Fibroblast of peridontal ligament (primary cell): ENCODE data around the gene NLRP5.
"Not testable (repeated sequence)": the region's sequence is repeated elsewhere in the genome, so short reads cannot be mapped to it uniquely, and the experiment has no call there.

Experiments used
- DNase-seq: peaks from one replicate; pipeline ENCODE4 v3.0.0-alpha.2; 2010; ENCODE audit errors: extremely low read depth

The NLRP5 gene

GRCh38 chr19:56076498-56076897 lies 89.9 kb downstream of the NLRP5 start:
- peak; percentile 69 for DNase-seq

- no peak for DNase-seq
Measured at GRCh38 chr19:56079609-56080008, 93.0 kb downstream of the NLRP5 start.

- DNase-seq: peak; percentile 76
Measured at GRCh38 chr19:56080669-56081401, 94.3 kb downstream of the NLRP5 start.

GRCh38 chr19:56083668-56084067 lies 97.1 kb downstream of the NLRP5 start:
- no peak for DNase-seq

GRCh38 chr19:56084835-56085536 lies 98.4 kb downstream of the NLRP5 start:
- no peak for DNase-seq

GRCh38 chr19:56085571-56086275 lies 99.1 kb downstream of the NLRP5 start:
- DNase-seq: no peak

- no peak for DNase-seq
Measured at GRCh38 chr19:56086671-56087430, 100.3 kb downstream of the NLRP5 start.

GRCh38 chr19:56087647-56088496 lies 101.3 kb downstream of the NLRP5 start:
- DNase-seq: no peak

GRCh38 chr19:56088497-56089215 lies 102.1 kb downstream of the NLRP5 start:
- DNase-seq: no peak

GRCh38 chr19:56089344-56089743 lies 102.8 kb downstream of the NLRP5 start:
- DNase-seq: no peak

- peak; percentile 35 for DNase-seq
Measured at GRCh38 chr19:56091066-56091490, 104.5 kb downstream of the NLRP5 start.

- DNase-seq: no peak
Measured at GRCh38 chr19:56091751-56092546, 105.4 kb downstream of the NLRP5 start.

- no peak for DNase-seq
Measured at GRCh38 chr19:56092685-56093631, 106.4 kb downstream of the NLRP5 start.

GRCh38 chr19:56094449-56094848 lies 107.9 kb downstream of the NLRP5 start:
- no peak for DNase-seq

- DNase-seq: no peak
Measured at GRCh38 chr19:56096665-56097064, 110.1 kb downstream of the NLRP5 start.

GRCh38 chr19:56097306-56097705 lies 110.7 kb downstream of the NLRP5 start:
- no peak for DNase-seq

- DNase-seq: no peak
Measured at GRCh38 chr19:56097776-56098175, 111.2 kb downstream of the NLRP5 start.

GRCh38 chr19:56098237-56098636 lies 111.7 kb downstream of the NLRP5 start:
- DNase-seq: not testable (repeated sequence)
